H7 (cell line): Measurements from ENCODE around the gene MAPK1. TPM values are rescaled to one million over a fixed set of nuclear protein-coding genes. Genes with fewer than 3 reads are reported as not detected.
"Not testable (repeated sequence)": the region's sequence is repeated elsewhere in the genome, so short reads cannot be mapped to it uniquely, and the experiment has no call there.

Experiments
- DNase-seq: peaks from one replicate; pipeline ENCODE4 v3.0.0; 2012
- H3K27me3 ChIP-seq: 2 replicates; pipeline ENCODE4 v1.6.0; 2011; ENCODE audit warnings: mild to moderate bottlenecking, low read length; ENCODE audit not compliant: control insufficient read depth, insufficient read depth
- H3K36me3 ChIP-seq: replicated peaks from 2 replicates; pipeline ENCODE4 v1.5.1; 2011; ENCODE audit warnings: low read length; ENCODE audit not compliant: control insufficient read depth, insufficient read depth
- H3K4me3 ChIP-seq: 2 replicates; pipeline ENCODE4 v1.5.1; 2011; ENCODE audit warnings: low read depth, mild to moderate bottlenecking, control low read depth, low read length, moderate library complexity; ENCODE audit not compliant: insufficient read depth
- total RNA-seq: library from RNA; depleted of rRNA; stranded (reverse); fragments of >200 nt; shearing (Covaris generic); gene quantifications from 2 replicates; pipeline ENCODE4 v1.2.3, GENCODE V29; 2014

The MAPK1 gene
- total RNA-seq, 1 experiment from 2014 or later: 54.5 TPM

DNA sequence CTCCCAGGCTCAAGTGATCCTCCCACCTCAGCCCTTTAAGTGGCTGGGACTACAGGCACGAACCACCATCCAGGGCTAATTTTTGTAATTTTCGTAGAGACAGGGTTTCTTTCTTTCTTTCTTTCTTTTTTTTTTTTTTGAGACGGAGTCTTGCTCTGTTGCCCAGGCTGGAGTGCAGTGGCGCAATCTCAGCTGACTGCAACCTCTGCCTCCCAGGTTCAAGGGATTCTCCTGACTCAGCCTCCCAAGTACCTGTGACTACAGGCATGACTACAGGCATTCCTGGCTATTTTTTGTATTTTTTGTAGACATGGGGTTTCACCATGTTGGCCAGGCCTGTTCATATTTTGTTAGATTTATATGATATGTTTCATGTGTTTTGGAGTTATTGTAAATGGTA lies 28.8 kb upstream of the MAPK1 start:
- not testable (repeated sequence) for DNase-seq, H3K4me3 ChIP-seq, H3K27me3 ChIP-seq, H3K36me3 ChIP-seq

DNA sequence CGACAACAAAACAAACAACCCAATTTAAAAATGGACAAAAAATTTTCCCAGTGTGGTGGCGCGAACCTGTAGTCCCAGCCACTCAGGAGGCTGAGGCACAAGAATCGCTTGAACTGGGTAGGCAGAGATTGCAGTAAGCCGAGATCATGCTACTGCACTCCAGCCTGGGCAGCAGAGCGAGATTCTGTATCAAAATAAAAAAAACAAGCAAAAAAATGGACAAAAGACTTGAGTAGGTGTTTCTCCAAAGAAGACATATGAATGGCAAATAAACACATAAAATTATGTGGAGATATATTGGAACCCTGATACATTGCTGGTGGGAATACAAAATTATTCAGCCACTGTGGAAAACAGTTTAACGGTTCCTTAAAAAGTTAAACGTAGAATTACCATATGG lies 27.4 kb upstream of the MAPK1 start:
- no peaks in the 10 kb centered on the region for H3K27me3 ChIP-seq
- no peaks in the 10 kb centered on the region for H3K36me3 ChIP-seq
- no peak for DNase-seq
- H3K4me3 ChIP-seq: no peak overlapping the region

DNA sequence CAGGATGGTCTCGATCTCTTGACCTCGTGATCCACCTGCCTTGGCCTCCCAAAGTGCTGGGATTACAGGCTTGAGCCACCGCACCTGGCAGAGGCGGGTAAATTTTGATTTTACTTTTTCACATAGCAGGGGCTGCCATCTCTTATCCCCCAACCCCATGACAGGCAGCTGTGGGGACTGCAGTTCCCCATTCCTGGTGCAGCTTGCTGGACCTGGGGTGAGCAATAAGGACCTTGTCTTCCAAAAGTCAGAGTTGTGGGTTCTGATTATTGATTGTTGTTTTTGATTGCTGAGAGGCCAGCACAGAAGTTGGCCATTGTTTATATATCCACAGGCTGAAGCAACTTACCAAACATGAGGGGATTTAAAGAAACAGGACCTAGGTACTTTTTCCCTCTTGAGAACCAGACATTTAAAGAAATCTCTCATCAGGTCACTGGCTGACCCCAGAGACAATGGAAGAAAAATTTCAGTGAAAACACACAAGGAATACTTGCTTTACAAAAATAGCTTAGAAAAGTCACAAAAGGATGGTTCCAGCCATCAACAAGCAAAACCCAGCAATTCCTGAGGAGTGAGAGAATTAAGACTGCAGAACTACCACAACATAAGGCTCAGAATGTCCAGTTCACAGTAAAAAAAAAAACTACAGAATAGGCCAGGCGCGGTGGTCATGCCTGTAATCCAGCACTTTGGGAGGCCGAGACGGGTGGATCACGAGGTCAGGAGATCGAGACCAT lies 22.0 kb upstream of the MAPK1 start:
- no peak for DNase-seq
- no peaks in the 10 kb centered on the region for H3K27me3 ChIP-seq
- H3K4me3 ChIP-seq: no peak overlapping the region
- no peaks in the 10 kb centered on the region for H3K36me3 ChIP-seq

DNA sequence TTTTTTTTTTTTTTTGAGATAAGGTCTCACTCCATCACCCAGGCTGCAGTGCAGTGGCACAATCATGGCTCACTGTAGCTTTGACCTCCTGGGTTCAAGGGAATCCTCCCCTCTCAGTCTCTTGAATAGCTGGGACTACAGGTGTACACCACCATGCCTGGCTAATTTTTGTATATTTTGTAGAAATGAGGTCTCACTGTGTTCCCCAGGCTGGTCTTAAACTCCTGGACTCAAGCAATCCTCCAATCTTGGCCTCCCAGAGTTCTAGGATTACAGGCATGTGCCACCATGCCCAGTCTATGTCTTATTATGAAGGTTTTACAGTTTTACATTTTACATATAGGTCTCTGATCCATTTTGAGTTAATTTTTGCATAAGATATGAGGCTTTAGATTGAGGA lies 20.4 kb upstream of the MAPK1 start:
- Histone ChIP-seq H3K36me3 (no peaks in the 10 kb centered on the region), H3K27me3 (no peaks in the 10 kb centered on the region)

DNA sequence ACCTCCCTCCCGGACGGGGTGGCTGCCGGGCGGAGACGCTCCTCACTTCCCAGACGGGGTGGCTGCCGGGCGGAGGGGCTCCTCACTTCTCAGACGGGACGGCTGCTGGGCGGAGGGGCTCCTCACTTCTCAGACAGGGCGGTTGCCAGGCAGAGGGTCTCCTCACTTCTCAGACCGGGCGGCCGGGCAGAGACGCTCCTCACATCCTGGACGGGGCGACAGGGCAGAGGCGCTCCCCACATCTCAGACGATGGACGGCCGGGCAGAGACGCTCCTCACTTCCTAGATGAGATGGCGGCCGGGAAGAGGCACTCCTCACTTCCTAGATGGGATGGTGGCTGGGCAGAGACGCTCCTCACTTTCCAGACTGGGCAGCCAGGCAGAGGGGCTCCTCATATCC lies 16.5 kb upstream of the MAPK1 start:
- not testable (repeated sequence) for H3K4me3 ChIP-seq, H3K27me3 ChIP-seq, DNase-seq, H3K36me3 ChIP-seq

More for the DNA sequence above, 20.4 kb upstream of the MAPK1 start:
- no peak overlapping the region for H3K4me3 ChIP-seq
- no peak for DNase-seq

DNA sequence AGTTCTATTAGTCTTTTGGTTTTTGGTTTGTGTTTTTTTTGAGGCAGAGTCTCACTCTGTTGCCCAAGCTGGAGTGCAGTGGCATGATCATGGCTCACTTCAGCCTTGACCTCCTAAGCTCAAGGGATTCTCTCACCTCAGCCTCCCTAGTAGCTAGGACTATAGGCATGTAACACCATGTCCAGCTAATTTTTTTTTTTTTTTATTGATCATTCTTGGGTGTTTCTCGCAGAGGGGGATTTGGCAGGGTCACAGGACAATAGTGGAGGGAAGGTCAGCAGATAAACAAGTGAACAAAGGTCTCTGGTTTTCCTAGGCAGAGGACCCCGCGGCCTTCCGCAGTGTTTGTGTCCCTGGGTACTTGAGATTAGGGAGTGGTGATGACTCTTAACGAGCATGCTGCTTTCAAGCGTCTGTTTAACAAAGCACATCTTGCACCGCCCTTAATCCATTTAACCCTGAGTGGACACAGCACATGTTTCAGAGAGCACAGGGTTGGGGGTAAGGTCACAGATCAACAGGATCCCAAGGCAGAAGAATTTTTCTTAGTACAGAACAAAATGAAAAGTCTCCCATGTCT lies 15.4 kb upstream of the MAPK1 start:
- not testable (repeated sequence) for H3K27me3 ChIP-seq, H3K36me3 ChIP-seq, DNase-seq, H3K4me3 ChIP-seq

DNA sequence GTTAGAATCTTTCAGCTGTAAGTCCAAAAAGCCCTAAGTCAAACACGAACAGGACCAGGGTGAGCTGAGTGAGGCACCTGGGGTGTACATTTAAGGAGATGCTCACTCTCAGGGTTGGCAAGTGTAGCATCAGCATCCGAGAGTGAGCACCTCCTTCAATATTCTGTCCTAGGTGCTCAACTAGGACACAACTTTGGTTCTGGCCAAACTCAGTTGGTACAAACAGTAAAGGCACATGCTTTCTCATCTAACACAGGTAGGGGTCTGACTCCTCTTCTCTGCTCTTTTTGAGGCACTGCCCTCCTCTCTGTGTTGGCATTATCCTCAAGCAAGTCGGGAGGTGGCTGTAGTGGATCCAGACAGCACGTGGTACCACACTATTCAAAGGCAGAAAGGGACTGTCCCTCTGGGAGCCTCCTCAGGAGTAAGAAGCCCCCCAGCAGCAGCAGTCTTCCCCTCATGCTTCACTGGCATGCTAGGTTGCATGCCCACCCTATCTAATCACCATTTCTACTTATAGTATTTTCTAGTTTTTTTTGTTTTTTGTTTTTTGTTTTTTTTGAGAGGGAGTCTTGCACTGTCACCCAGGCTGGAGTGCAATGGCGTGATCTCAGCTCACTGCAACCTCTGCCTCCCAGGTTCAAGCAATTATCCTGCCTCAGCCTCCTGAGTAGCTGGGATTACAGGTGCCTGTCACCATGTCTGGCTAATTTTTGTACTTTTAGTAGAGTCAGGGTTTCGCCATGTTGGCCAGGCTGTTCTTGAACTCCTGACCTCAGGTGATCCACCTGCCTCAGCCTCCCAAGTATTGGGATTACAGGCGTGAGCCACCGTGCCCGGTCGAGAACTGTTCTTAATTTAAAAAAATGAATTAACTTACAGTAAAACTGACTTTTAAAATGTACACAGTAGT lies 14.7 kb upstream of the MAPK1 start:
- Histone ChIP-seq H3K36me3 (no peaks in the 10 kb centered on the region), H3K27me3 (no peaks in the 10 kb centered on the region), H3K4me3 (no peak overlapping the region)
- DNase-seq: no peak

DNA sequence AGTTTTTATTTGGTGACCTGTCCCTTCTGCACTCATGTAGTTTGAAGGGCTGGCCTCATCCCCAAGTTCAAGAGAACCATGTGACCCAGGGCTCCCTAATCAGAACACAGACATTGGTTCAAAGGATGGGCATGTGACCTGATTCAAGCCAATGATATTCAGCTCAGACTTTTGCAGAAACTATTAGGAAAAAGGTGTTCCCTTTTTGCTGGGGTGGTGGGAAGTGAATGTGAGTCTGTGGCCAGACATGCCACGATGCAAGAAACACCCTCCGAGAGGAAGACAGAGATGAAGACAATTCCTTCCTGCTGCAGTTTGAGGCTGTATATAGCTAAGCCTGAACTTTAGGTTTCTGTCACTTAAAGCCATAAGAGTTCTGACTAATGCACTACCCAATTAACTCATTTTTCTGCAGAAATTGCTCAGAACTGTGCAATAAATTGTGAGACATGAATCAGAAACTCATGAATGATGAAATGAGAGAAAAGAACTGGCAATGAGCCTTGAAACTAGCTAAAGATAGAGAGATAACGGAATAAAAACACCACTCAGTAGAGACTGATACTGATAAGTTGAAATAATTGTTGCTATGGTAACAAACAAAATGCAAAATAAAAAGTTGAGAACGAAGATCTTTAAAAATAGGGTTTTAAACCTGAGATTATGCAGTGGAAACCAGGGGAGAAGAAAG lies 9.2 kb upstream of the MAPK1 start:
- no peak for DNase-seq
- Histone ChIP-seq H3K27me3 (no peaks in the 10 kb centered on the region), H3K4me3 (no peak overlapping the region), H3K36me3 (no peaks in the 10 kb centered on the region)

DNA sequence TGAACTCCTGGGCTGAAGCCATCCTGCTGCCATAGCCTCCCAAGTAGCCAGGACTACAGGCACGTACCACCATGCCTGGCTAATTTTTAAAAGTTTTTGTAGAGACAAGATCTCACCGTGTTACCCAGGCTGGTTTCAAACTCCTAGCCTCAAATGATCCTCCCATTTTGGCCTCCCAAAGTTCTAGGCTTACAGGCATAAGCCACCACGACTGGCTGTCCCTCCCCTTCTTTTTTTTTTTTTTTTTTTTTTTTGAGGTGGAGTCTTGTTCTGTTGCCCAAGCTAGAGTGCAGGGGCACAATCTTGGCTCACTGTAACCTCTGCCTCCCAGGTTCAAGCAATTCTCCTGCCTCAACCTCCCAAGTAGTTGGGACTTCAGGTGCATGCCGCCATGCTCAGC lies 7.5 kb upstream of the MAPK1 start:
- H3K27me3 ChIP-seq, H3K4me3 ChIP-seq, DNase-seq, H3K36me3 ChIP-seq: not testable (repeated sequence)

DNA sequence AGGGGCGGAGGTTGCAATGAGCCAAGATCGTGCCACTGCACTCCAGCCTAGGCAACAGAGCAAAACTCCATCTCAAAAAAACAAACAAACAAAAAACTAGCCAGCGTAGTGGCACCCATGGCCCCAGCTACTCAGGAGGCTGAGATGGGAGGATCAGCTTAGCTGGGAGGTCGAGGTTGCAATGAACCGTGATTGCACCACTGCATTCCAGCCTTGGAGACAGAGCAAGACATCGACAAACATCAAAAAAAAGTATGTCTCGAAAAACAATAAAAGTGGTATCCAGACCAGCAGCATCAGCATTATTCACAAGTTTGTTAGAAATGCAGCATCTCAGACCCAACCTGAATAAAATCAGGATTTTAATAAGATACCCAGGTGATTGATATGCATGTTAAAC lies 6.2 kb upstream of the MAPK1 start:
- Histone ChIP-seq H3K36me3 (no peaks in the 10 kb centered on the region), H3K4me3 (no peak overlapping the region), H3K27me3 (no peaks in the 10 kb centered on the region)
- no peak for DNase-seq

DNA sequence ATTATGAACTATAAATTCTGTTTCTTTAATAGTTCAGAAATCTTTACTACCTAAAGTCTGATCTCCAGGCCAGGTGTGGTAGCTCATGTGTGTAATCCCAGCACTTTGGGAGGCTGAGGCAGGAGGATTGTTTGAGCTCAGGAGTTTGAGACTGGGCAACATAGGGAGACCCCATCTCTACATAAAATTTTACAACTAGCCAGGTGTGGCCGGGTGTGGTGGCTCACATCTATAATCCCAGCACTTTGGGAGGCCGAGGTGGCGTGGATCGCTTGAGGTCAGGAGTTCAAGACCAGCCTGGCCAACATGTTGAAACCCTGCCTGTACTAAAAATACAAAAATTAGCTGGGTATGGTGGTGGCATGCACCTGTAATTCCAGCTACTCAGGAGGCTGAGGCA lies 5.3 kb upstream of the MAPK1 start:
- not testable (repeated sequence) for DNase-seq, H3K27me3 ChIP-seq, H3K36me3 ChIP-seq, H3K4me3 ChIP-seq

DNA sequence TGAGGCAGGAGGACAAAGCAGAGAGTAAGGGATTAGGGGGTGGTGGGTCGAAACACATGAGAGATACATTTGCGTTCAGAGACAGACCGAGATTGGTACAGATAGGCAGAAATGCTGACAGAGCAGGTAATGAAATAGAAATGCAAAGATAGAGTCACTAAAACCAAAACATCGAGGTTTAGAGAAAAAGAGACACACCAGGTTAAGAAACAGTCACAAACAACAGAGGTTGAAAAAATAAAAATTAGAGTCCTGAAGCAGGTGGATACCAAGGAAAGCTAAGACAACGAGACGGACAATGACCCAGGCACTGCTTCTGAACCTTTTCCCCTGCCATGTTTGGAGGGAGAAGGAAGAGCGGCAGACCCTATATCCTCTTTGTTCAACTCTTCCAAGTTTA lies 1.2 kb upstream of the MAPK1 start:
- DNase-seq: no peak
- no peak overlapping the region for H3K4me3 ChIP-seq

DNA sequence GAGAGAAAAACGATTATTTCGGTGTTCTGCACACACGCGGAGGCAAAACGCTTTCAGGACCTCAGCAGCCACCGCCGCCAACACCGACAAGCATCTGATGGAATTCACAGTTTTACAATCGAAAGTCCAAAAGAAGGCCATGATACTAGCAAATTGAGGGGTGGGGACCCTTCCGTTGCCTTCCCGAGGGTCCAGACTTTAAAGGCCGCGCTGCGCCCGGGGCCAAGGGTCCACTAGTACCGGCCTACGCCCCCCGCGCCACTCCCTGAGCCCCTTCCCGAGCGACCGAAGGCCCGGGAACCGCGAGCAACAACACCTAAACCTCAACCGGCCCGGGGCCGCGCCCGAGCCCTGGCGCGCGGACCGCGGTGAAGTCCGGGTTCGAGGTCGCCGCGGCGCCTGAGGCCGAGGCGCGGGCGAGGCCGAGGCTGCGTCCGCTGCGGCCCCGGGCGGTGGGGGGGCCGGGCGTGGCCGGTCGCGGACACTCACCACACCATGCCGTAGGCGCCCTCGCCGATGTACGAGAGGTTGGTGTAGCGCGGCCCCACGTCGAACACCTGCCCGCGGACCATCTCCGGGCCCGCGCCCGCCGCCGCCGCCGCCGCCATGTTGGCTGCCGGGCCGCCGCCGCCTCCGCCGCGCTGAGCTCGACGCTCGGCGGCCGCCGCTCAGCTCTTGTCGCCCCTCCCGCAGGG lies 465 bp downstream of the MAPK1 start:
- peak; percentile 75 for DNase-seq
- no peaks in the 10 kb centered on the region for H3K27me3 ChIP-seq
- H3K4me3 ChIP-seq: peak overlapping the region; percentile 82
- no peaks in the 10 kb centered on the region for H3K36me3 ChIP-seq

More for the DNA sequence above, 1.2 kb upstream of the MAPK1 start:
- no peaks in the 10 kb centered on the region for H3K27me3 ChIP-seq
- no peaks in the 10 kb centered on the region for H3K36me3 ChIP-seq

DNA sequence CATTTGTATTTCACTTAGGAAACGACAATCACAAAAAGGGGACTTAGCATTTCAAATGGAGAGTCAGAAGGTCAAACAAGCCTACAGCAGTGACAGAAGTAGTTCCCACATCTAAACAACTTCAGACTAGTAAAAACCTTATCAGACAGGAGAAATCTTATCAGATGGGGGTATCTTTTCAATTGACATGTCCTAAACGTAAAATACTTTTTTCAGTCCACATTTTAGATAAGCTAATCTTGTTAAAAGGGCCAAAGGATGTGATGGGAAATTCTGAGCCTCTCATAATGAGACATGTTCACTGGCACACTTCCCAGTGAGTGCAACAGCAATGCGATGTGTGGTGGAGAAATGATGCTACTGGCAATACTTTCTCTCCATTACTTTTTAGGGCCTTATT lies 2.4 kb downstream of the MAPK1 start:
- no peaks in the 10 kb centered on the region for H3K27me3 ChIP-seq
- H3K4me3 ChIP-seq: no peak overlapping the region
- no peaks in the 10 kb centered on the region for H3K36me3 ChIP-seq
- DNase-seq: no peak
